ENCODE data around the gene TINAG. TPM values are rescaled to one million over a fixed set of nuclear protein-coding genes. Genes with fewer than 3 reads are reported as not detected.

The TINAG gene
- total RNA-seq, 2 donors from 2014 or later, result not detected

DNA sequence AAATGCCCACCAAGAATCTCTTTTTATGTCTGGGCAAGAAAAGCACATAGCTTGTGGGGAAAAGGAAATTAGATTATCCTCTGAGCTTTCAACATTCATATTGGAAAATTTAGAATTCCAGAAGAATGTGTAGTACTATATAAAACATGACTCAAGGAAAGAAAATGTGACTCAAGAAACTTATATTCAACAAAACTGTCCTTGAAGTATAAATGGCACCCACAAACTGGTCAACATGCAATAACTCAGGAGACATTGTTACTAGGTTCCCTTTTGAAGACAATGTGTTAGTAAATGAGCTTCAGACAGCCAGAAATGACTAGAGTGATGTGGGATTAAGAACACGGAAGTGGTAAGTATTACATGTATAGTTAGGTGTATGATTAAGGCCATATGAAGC is 26.1 kb upstream of the TINAG start:
- DNase-seq, result no peak
- H3K4me3 Mint-ChIP-seq, result no peak overlapping the region
- no peak overlapping the region for H3K27ac ChIP-seq (ENCODE audit: low read depth, low read length)
- no peak overlapping the region for H3K27ac Mint-ChIP-seq
- H3K4me3 ChIP-seq (ENCODE audit: low read length), result no peak overlapping the region
- WGBS, 2 experiments (ENCODE audit: insufficient coverage in 1 of 2, insufficient read length in 1 of 2), result 97 to 100% methylated on average over 1 of the region's 1 CpG
- H3K9me3 ChIP-seq (ENCODE audit: control insufficient read depth, low read length), result no peaks in the 10 kb centered on the region
- no peaks in the 10 kb centered on the region for H3K27me3 ChIP-seq (ENCODE audit: control insufficient read depth, insufficient read depth, low read length, poor library complexity, severe bottlenecking)
- H3K9ac ChIP-seq (ENCODE audit: extremely low read depth, low read length, poor library complexity, severe bottlenecking), result no peak overlapping the region
- H3K4me1 Mint-ChIP-seq, result no peaks in the 10 kb centered on the region
- no peaks in the 10 kb centered on the region for H3K36me3 ChIP-seq (ENCODE audit: control insufficient read depth, insufficient read depth, low read length)
- H3K27me3 Mint-ChIP-seq (ENCODE audit: insufficient read depth), result no peaks in the 10 kb centered on the region
- no peaks in the 10 kb centered on the region for H3K4me1 ChIP-seq (ENCODE audit: control insufficient read depth, insufficient read depth, low read length)
- no peaks in the 10 kb centered on the region for H3K36me3 Mint-ChIP-seq (ENCODE audit: low read depth)
- no peaks in the 10 kb centered on the region for H3K9me3 Mint-ChIP-seq
- no peak for TF ChIP-seq CTCF (conservative IDR thresholded peaks at IDR 0.05)

DNA sequence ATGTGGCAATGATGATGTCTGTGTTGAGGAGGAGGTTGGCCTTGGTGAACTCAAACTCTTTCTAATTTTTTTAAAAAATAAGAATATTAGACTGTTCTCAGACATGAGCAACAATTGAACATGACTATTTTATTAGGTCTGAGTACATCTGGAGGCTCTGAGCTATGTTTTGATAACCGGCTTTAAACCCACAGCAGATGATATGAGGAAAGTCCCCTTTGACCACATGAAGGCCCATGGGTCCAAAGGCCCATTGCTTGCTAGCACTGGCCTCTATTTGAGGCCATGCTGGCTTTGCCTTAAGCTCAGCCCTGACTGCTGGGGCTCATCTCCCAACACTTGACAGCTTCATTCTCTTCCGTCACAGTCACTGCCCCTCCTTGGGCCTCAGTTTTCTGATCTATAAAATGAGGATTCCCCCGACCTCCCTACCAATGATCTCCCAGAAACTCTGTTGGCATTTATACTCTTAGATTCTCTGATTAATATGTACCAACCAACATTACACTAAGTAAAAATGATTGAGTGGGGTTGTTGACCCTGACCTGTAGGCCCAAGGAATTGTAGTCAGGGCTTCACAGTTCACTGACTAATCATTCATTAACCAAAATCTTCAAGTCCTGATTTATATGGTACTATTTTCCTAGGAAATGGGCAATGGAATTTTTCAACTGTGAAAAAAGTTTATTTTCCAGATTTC is 23.9 kb upstream of the TINAG start:
- no peaks in the 10 kb centered on the region for H3K9me3 ChIP-seq (ENCODE audit: control insufficient read depth, low read length)
- H3K27ac Mint-ChIP-seq, result no peak overlapping the region
- no peak overlapping the region for H3K27ac ChIP-seq (ENCODE audit: low read depth, low read length)
- H3K9me3 Mint-ChIP-seq, result no peaks in the 10 kb centered on the region
- no peak overlapping the region for H3K9ac ChIP-seq (ENCODE audit: extremely low read depth, low read length, poor library complexity, severe bottlenecking)
- no peaks in the 10 kb centered on the region for H3K4me1 ChIP-seq (ENCODE audit: control insufficient read depth, insufficient read depth, low read length)
- H3K27me3 ChIP-seq (ENCODE audit: control insufficient read depth, insufficient read depth, low read length, poor library complexity, severe bottlenecking), result no peaks in the 10 kb centered on the region
- no peak for DNase-seq
- no peaks in the 10 kb centered on the region for H3K36me3 Mint-ChIP-seq (ENCODE audit: low read depth)
- no peaks in the 10 kb centered on the region for H3K36me3 ChIP-seq (ENCODE audit: control insufficient read depth, insufficient read depth, low read length)
- H3K27me3 Mint-ChIP-seq (ENCODE audit: insufficient read depth), result no peaks in the 10 kb centered on the region
- H3K4me3 ChIP-seq (ENCODE audit: low read length), result no peak overlapping the region
- no peak for TF ChIP-seq CTCF (conservative IDR thresholded peaks at IDR 0.05)
- no peak overlapping the region for H3K4me3 Mint-ChIP-seq
- H3K4me1 Mint-ChIP-seq, result no peaks in the 10 kb centered on the region
- 87 to 100% methylated on average over 1 to 3 of the region's 3 CpGs for WGBS, 2 experiments (ENCODE audit: insufficient coverage in 1 of 2, insufficient read length in 1 of 2)

- no peak overlapping the region for H3K4me3 Mint-ChIP-seq
- H3K4me1 ChIP-seq (ENCODE audit: control insufficient read depth, insufficient read depth, low read length), result no peaks in the 10 kb centered on the region
Measured at GRCh38 chr6:54285595-54285994, 22.6 kb upstream of the TINAG start.

More at GRCh38 chr6:54285595-54285994, 22.6 kb upstream of the TINAG start:
- Mint-ChIP-seq H3K27me3 (ENCODE audit: insufficient read depth) (no peaks in the 10 kb centered on the region), H3K36me3 (ENCODE audit: low read depth) (no peaks in the 10 kb centered on the region), H3K27ac (no peak overlapping the region), H3K4me1 (no peaks in the 10 kb centered on the region), H3K9me3 (no peaks in the 10 kb centered on the region)
- H3K27ac ChIP-seq (ENCODE audit: low read depth, low read length), result no peak overlapping the region
- no peaks in the 10 kb centered on the region for H3K27me3 ChIP-seq (ENCODE audit: control insufficient read depth, insufficient read depth, low read length, poor library complexity, severe bottlenecking)
- DNase-seq, result no peak
- H3K36me3 ChIP-seq (ENCODE audit: control insufficient read depth, insufficient read depth, low read length), result no peaks in the 10 kb centered on the region
- TF ChIP-seq CTCF (conservative IDR thresholded peaks at IDR 0.05), result no peak
- H3K9ac ChIP-seq (ENCODE audit: extremely low read depth, low read length, poor library complexity, severe bottlenecking), result no peak overlapping the region
- 92 to 100% methylated on average over 2 to 3 of the region's 3 CpGs for WGBS, 2 experiments (ENCODE audit: insufficient coverage in 1 of 2, insufficient read length in 1 of 2)
- no peaks in the 10 kb centered on the region for H3K9me3 ChIP-seq (ENCODE audit: control insufficient read depth, low read length)
- H3K4me3 ChIP-seq (ENCODE audit: low read length), result no peak overlapping the region

Measured in endodermal cell (in vitro differentiated cells).